Kidney (tissue), 14 donors: ENCODE measurements around the gene NRXN3. TPM values are rescaled to one million over a fixed set of nuclear protein-coding genes. Genes with fewer than 3 reads are reported as not detected.

Experiments used
- DNase-seq, 5 donors: peaks; one replicate each; pipeline ENCODE4 v3.0.0-alpha.2; 2013 to 2020
- FAIRE-seq: peaks from 2 replicates; lab custom pipeline; 2012; peaks lifted over from hg19 to GRCh38; lab: Jason Lieb, UNC
- H3K27ac ChIP-seq, 2 donors: one replicate each; pipeline ENCODE4 v1.7.0; 2013; ENCODE audit warnings: low read depth in 2 of 2, low read length in 2 of 2, inconsistent platforms in 1 of 2
- H3K27me3 ChIP-seq: one replicate; pipeline ENCODE4 v1.7.1; 2013; ENCODE audit warnings: low read length, inconsistent platforms; ENCODE audit not compliant: control insufficient read depth, insufficient read depth
- H3K36me3 ChIP-seq, 3 donors: one replicate each; pipeline versions ENCODE4 v1.7.0 to v1.7.1; 2013; ENCODE audit warnings: low read length in 3 of 3, control low read depth in 1 of 3, inconsistent platforms in 1 of 3; ENCODE audit not compliant: insufficient read depth in 3 of 3, control insufficient read depth in 2 of 3
- H3K4me1 ChIP-seq, 3 donors: one replicate each; pipeline versions ENCODE4 v1.7.0 to v1.7.1; 2013; ENCODE audit warnings: low read length in 3 of 3, inconsistent platforms in 1 of 3, low read depth in 1 of 3; ENCODE audit not compliant: control insufficient read depth in 2 of 3, insufficient read depth in 2 of 3
- H3K4me3 ChIP-seq, 3 donors: one replicate each; pipeline versions ENCODE4 v1.7.0 to v1.8.1; 2013; ENCODE audit warnings: low read length in 3 of 3, control low read depth in 1 of 3, inconsistent platforms in 1 of 3
- H3K9ac ChIP-seq, 3 donors: one replicate each; pipeline versions ENCODE4 v1.7.0 to v1.7.1; 2013; ENCODE audit warnings: low read length in 3 of 3, control low read depth in 1 of 3, inconsistent platforms in 1 of 3
- H3K9me3 ChIP-seq, 3 donors: one replicate each; pipeline versions ENCODE4 v1.7.0 to v1.7.1; 2013; ENCODE audit warnings: low read length in 3 of 3, control low read depth in 1 of 3, inconsistent platforms in 1 of 3; ENCODE audit not compliant: control insufficient read depth in 2 of 3, insufficient read depth in 1 of 3
- intact Hi-C: fragments of 100-400 bp; cut with DNase I; formaldehyde crosslinking; loops from one replicate; pipeline ENCODE4 v1.11.1; 2022
- polyA plus RNA-seq: library from polyadenylated mRNA; stranded (reverse); fragments of 350-450 nt; fragmentation: Illumina TruSeq; extraction: RNeasy Lipid Tissue Mini Kit (QIAGEN cat#74804); gene quantifications from one replicate; pipeline ENCODE4 v1.2.3, GENCODE V29; 2014; ENCODE audit warnings: low read depth, low replicate concordance; ENCODE audit not compliant: insufficient read depth
- total RNA-seq: library from RNA; stranded (reverse); fragmentation: NEBNext Ultra II Directional; extraction: Animal tissue kit (Norgen Biotek cat#: 25700); gene quantifications from one replicate; pipeline ENCODE4 v1.2.1, GENCODE V29; 2021
- TF ChIP-seq, protein P1 (sequence below): IDR thresholded peaks from 3 replicates; pipeline ENCODE4 v1.5.1; 2012; ENCODE audit warnings: mild to moderate bottlenecking, moderate library complexity, borderline replicate concordance; ENCODE audit not compliant: insufficient read depth; ENCODE audit errors: extremely low read depth
- donor health status: control.
- donor health status: control.
- donor health status: control.
- donor health status: control.
- donor health status: control.
- donor health status: DM: yes; HTN: yes; CAD: no.
- donor health status: Normal renal cell carcinoma (clear cell type).

The NRXN3 gene
- total and polyA plus RNA-seq, 2 donors from 2014 or later, result 1.5 to 2.4 TPM

DNA sequence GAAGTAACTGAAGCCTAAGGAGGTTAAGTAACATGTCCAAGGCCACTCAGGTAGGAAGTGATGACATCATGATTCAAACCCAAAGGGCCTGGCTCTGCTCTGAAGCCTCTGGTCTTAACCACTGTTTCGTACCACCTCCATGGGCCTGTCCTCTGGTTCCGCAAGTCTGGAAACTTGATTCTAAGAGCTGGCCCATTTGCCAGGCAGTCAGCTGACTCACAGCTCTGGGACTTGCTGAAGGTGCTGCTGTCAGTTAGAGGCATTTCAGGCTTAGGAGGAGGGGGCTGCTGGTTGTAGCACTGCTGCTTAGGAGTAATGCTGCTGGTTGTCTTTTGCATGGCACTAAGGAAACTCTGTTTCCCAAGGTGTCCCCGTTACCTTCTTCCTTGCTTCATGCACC is 7.9 kb downstream of the NRXN3 start:
- H3K9ac ChIP-seq, result no peak overlapping the region
- H3K27ac ChIP-seq, result no peak overlapping the region
- no peaks in the 10 kb centered on the region for H3K27me3 ChIP-seq
- H3K9me3 ChIP-seq, result no peaks in the 10 kb centered on the region
- no peaks in the 10 kb centered on the region for H3K4me1 ChIP-seq
- no peak for FAIRE-seq
- no peak overlapping the region for H3K4me3 ChIP-seq
- DNase-seq, result no peak
- H3K36me3 ChIP-seq, result no peaks in the 10 kb centered on the region
- TF ChIP-seq, protein P1, sequence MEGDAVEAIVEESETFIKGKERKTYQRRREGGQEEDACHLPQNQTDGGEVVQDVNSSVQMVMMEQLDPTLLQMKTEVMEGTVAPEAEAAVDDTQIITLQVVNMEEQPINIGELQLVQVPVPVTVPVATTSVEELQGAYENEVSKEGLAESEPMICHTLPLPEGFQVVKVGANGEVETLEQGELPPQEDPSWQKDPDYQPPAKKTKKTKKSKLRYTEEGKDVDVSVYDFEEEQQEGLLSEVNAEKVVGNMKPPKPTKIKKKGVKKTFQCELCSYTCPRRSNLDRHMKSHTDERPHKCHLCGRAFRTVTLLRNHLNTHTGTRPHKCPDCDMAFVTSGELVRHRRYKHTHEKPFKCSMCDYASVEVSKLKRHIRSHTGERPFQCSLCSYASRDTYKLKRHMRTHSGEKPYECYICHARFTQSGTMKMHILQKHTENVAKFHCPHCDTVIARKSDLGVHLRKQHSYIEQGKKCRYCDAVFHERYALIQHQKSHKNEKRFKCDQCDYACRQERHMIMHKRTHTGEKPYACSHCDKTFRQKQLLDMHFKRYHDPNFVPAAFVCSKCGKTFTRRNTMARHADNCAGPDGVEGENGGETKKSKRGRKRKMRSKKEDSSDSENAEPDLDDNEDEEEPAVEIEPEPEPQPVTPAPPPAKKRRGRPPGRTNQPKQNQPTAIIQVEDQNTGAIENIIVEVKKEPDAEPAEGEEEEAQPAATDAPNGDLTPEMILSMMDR, result no peak
- intact Hi-C loops, result no loop called here

DNA sequence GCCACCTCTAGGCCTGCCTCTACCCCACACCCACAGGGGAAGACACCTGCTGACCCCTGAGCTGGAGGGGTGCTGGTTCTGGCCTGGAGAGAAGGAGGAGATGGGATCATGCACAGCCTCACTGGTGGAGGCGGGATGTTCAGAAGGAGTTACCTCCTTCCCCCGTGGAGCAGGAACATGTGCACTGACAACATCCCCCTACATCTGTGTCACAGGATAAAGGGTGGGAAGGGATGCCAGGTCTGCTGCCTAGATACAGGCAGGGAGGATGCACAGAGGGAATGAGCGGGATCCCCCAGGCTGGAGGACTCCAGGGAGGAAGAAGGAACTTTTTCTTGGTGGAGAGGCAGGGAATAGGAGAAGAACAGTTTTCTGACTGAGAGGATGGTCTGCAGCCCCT is 8.8 kb downstream of the NRXN3 start:
- Histone ChIP-seq H3K4me3 (no peak overlapping the region), H3K4me1 (no peaks in the 10 kb centered on the region), H3K9me3 (no peaks in the 10 kb centered on the region), H3K27ac (no peak overlapping the region), H3K36me3 (no peaks in the 10 kb centered on the region), H3K27me3 (no peaks in the 10 kb centered on the region), H3K9ac (no peak overlapping the region)
- FAIRE-seq (no peak), DNase-seq (no peak)
- intact Hi-C loops, result no loop called here
- TF ChIP-seq, protein P1, result no peak

- Histone ChIP-seq H3K27ac (no peak overlapping the region), H3K9ac (no peak overlapping the region), H3K4me3 (no peak overlapping the region), H3K27me3 (no peaks in the 10 kb centered on the region), H3K4me1 (no peaks in the 10 kb centered on the region), H3K36me3 (no peaks in the 10 kb centered on the region), H3K9me3 (no peaks in the 10 kb centered on the region)
- DNase-seq, result no peak
- intact Hi-C loops, result no loop called here
- no peak for FAIRE-seq
- TF ChIP-seq, protein P1, result no peak
These were observed 11.1 kb downstream of the NRXN3 start for GRCh38 chr14:78181270-78181669.

GRCh38 chr14:78182722-78183121 is 12.5 kb downstream of the NRXN3 start:
- H3K27ac ChIP-seq, result no peak overlapping the region
- no peaks in the 10 kb centered on the region for H3K27me3 ChIP-seq
- TF ChIP-seq, protein P1, result no peak
- no peaks in the 10 kb centered on the region for H3K9me3 ChIP-seq
- FAIRE-seq, result no peak
- H3K36me3 ChIP-seq, result no peaks in the 10 kb centered on the region
- H3K4me3 ChIP-seq, result no peak overlapping the region
- DNase-seq, result no peak
- no peaks in the 10 kb centered on the region for H3K4me1 ChIP-seq
- H3K9ac ChIP-seq, result no peak overlapping the region
- intact Hi-C loops, result no loop called here
